ENCODE measurements around the gene SORD.
"Not testable (repeated sequence)": the region's sequence is repeated elsewhere in the genome, so short reads cannot be mapped to it uniquely, and the experiment has no call there.

- TF ChIP-seq CTCF, POLR2A (IDR thresholded peaks at IDR 0.05): not testable (repeated sequence)
These were observed 36.0 kb downstream of the SORD start for GRCh38 chr15:45058690-45059675.
